Activated B cell treated with CpG ODN at 0.5 μM for 24 hours (primary cell): ENCODE data around the gene SLC24A4. TPM values are rescaled to one million over a fixed set of nuclear protein-coding genes. Genes with fewer than 3 reads are reported as not detected.

Experiments
- ATAC-seq: fragments of 200-7000 bp; cut with Tn5 transposase; one replicate; pipeline ENCODE4 v1.10.0; 2021; ENCODE audit warnings: low read depth, mild to moderate bottlenecking, moderate library complexity
- CTCF ChIA-PET: fragments of 350-600 bp; sonication (Branson Sonifier 250); formaldehyde crosslinking; loops from one replicate; lab custom pipeline; 2021; ENCODE audit warnings: antibody characterized with exemption; lab: Charles Lee
- POLR2A ChIA-PET: fragments of 350-600 bp; sonication (Branson Sonifier 250); formaldehyde crosslinking; loops from one replicate; lab custom pipeline; 2021; ENCODE audit warnings: antibody characterized with exemption; lab: Charles Lee
- DNase-seq: peaks from one replicate; pipeline ENCODE4 v3.0.0; 2022
- H3K27ac Mint-ChIP-seq: one replicate; pipeline ENCODE4 v1.8.0; 2020; ENCODE audit warnings: mixed read lengths
- H3K27me3 Mint-ChIP-seq: one replicate; pipeline ENCODE4 v1.8.0; 2021; ENCODE audit warnings: mixed read lengths
- H3K36me3 Mint-ChIP-seq: one replicate; pipeline ENCODE4 v1.8.0; 2021; ENCODE audit warnings: low read depth, mixed read lengths
- H3K4me1 Mint-ChIP-seq: one replicate; pipeline ENCODE4 v1.8.0; 2021; ENCODE audit warnings: mixed read lengths
- H3K4me3 Mint-ChIP-seq: one replicate; pipeline ENCODE4 v1.8.0; 2020; ENCODE audit warnings: mild to moderate bottlenecking, mixed read lengths
- H3K9me3 Mint-ChIP-seq: one replicate; pipeline ENCODE4 v1.8.0; 2020; ENCODE audit warnings: mixed read lengths
- intact Hi-C: fragments of 100-400 bp; cut with micrococcal nuclease; formaldehyde crosslinking; loops from one replicate; pipeline ENCODE4 v1.15.1; 2024
- total RNA-seq: library from RNA; stranded (reverse); gene quantifications from 2 replicates; pipeline ENCODE4 v1.2.3, GENCODE V29; 2022
- TF ChIP-seq, protein P1 (sequence below): fragments of 200-600 bp; IDR thresholded peaks from one replicate; pipeline ENCODE4 v1.8.0; 2022; ENCODE audit warnings: antibody characterized with exemption, mild to moderate bottlenecking

The SLC24A4 gene
- total RNA-seq, 1 donor from 2014 or later: 0.09 TPM

DNA sequence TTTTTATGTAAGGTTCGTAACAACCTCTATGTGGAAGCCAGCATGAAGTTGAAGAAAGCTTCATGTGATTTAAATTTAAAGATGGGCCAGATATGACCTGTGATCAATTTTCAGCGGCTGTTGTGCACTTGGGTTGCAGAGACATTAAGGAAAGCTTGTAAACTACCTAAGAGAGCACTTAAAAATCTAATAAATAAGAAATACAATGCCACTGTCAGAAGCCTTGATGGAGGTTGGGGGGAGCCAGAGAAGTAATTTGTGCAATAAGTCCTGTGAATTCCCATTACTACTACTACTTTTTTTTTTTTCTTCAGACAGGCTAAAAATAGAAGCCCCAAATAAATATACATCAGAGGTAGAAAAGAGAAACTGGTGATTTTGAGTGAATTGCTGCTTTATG is 30.3 kb upstream of the SLC24A4 start:
- no peak overlapping the region for H3K27ac Mint-ChIP-seq
- TF ChIP-seq, protein P1, sequence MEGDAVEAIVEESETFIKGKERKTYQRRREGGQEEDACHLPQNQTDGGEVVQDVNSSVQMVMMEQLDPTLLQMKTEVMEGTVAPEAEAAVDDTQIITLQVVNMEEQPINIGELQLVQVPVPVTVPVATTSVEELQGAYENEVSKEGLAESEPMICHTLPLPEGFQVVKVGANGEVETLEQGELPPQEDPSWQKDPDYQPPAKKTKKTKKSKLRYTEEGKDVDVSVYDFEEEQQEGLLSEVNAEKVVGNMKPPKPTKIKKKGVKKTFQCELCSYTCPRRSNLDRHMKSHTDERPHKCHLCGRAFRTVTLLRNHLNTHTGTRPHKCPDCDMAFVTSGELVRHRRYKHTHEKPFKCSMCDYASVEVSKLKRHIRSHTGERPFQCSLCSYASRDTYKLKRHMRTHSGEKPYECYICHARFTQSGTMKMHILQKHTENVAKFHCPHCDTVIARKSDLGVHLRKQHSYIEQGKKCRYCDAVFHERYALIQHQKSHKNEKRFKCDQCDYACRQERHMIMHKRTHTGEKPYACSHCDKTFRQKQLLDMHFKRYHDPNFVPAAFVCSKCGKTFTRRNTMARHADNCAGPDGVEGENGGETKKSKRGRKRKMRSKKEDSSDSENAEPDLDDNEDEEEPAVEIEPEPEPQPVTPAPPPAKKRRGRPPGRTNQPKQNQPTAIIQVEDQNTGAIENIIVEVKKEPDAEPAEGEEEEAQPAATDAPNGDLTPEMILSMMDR: no peak
- no peaks in the 10 kb centered on the region for H3K36me3 Mint-ChIP-seq
- no peak for ATAC-seq
- DNase-seq: no peak
- no peaks in the 10 kb centered on the region for H3K9me3 Mint-ChIP-seq
- no peaks in the 10 kb centered on the region for H3K4me1 Mint-ChIP-seq
- CTCF ChIA-PET: no interaction called here
- H3K4me3 Mint-ChIP-seq: no peak overlapping the region
- POLR2A ChIA-PET: no interaction called here
- peaks cover 31% of the 10 kb centered on the region for H3K27me3 Mint-ChIP-seq
- intact Hi-C loops: no loop called here

DNA sequence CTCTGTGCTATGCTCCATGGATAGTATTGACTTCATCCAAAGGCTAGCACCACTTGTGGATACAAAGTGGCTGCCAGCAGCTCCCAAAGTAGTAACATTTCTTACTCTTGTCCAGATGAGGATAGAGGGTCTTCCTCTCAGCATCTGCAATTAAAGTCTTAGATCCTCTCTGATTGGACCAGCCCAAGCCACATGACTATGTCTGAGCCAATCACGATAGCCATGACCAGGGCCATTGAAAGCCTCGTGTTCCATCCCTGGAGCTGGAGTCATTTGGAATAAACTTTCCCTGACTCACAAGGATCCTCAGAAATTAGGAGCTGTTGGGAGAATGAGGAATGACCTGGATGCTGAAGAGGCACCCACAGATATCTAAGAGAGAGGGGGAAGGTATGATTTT is 28.5 kb upstream of the SLC24A4 start:
- Mint-ChIP-seq H3K27me3 (peaks cover 29% of the 10 kb centered on the region), H3K4me3 (no peak overlapping the region), H3K9me3 (no peaks in the 10 kb centered on the region), H3K4me1 (no peaks in the 10 kb centered on the region), H3K36me3 (no peaks in the 10 kb centered on the region), H3K27ac (no peak overlapping the region)
- ChIA-PET CTCF (no interaction called here), POLR2A (no interaction called here)
- ATAC-seq (no peak), DNase-seq (no peak)
- TF ChIP-seq, protein P1: no peak
- intact Hi-C loops: no loop called here

DNA sequence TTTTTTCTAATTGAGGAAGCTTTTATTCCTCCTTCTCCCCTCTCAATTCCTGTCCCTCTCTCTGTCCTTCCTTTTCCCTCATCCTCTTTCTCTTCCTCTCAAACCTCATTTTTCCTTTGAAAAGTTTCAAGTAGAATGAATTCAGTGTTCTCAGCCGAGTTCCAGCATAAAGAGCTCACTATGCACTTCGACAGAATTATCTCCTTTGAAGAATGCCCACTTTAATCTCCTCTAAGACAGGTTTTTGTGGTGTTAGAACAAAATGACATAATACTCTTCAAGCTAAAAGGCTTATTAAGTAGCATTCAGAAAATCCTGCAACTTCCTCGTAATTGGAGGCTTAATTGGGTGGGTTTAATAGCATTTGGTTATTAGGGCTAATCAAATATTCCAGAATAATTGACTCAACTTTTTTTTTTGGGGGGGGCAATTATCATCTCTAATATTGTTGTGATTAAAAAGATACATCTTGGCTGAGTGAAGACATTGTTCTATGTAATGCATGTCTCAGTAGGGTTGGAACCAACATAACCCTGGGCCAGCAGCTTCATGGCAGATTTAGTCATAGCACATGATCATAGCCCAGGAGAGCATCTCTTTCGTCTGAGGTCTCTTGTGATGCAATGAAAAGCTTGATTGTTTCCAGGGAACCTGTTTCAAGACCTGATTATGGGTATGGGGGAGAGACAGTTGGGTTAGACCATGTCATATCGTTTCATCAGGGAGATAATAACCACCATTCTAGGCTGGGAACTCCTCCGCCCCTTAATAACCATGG is 25.0 kb upstream of the SLC24A4 start:
- DNase-seq (no peak), ATAC-seq (no peak)
- Mint-ChIP-seq H3K4me1 (no peaks in the 10 kb centered on the region), H3K27ac (no peak overlapping the region), H3K36me3 (no peaks in the 10 kb centered on the region), H3K9me3 (no peaks in the 10 kb centered on the region), H3K27me3 (peaks cover 30% of the 10 kb centered on the region), H3K4me3 (no peak overlapping the region)
- ChIA-PET CTCF (no interaction called here), POLR2A (no interaction called here)
- intact Hi-C loops: no loop called here
- TF ChIP-seq, protein P1: no peak

DNA sequence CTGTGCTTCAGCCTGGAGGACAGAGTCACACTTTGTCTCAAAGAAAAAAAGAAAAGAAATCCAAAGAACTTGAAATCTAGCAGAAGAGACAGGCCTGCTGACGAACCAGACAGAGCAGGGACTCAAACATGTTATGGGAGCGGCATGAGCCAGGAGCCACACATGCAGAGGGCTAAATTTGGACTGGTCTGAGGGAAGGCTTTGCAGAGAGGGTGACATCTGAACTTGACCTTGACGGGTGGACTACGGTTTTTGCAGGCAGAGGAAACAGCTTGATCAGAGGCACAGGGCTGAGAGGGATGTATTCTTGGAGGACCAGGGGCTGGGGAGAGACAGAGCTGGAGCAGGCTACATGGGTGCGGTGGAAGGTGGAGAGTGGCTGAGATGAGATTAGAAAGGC is 20.5 kb upstream of the SLC24A4 start:
- Mint-ChIP-seq H3K36me3 (no peaks in the 10 kb centered on the region), H3K9me3 (no peaks in the 10 kb centered on the region), H3K4me3 (no peak overlapping the region), H3K4me1 (no peaks in the 10 kb centered on the region), H3K27ac (no peak overlapping the region), H3K27me3 (peaks cover 18% of the 10 kb centered on the region)
- ATAC-seq (no peak), DNase-seq (no peak)
- TF ChIP-seq, protein P1: no peak
- CTCF ChIA-PET: no interaction called here
- POLR2A ChIA-PET: no interaction called here
- intact Hi-C loops: no loop called here

DNA sequence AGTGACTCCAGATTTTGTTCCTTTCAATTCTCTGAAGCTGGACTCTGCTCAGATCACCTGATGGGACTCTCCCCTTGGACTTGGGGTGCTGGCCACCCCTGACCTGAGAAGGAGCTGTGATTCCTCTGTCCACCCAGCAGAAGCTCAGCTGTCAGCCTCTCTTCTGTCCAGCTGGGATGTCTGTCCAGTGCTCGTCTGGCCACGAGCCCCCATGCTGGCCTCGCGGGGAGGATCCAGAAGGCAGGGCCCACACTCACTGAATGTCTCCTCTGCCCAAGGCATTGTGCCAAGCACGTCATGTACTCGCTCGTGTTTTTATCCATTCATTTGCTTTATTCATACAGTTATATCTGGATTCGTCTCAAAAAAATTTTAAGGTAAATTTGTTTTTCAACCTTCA is 14.2 kb upstream of the SLC24A4 start:
- intact Hi-C loops: no loop called here
- ChIA-PET CTCF (no interaction called here), POLR2A (no interaction called here)
- no peak for ATAC-seq
- no peak overlapping the region for H3K4me3 Mint-ChIP-seq
- H3K4me1 Mint-ChIP-seq: no peaks in the 10 kb centered on the region
- H3K27me3 Mint-ChIP-seq: peaks cover 4% of the 10 kb centered on the region
- DNase-seq: no peak
- H3K9me3 Mint-ChIP-seq: no peaks in the 10 kb centered on the region
- no peak overlapping the region for H3K27ac Mint-ChIP-seq
- no peaks in the 10 kb centered on the region for H3K36me3 Mint-ChIP-seq
- TF ChIP-seq, protein P1: no peak
